Measurements from ENCODE around the gene NCOA1. TPM values are rescaled to one million over a fixed set of nuclear protein-coding genes. Genes with fewer than 3 reads are reported as not detected.

The NCOA1 gene
- total and polyA plus RNA-seq, 2 of the 4 experiments (the other 2 are of a cell fraction) = 6.7 to 11.3 TPM

GRCh38 chr2:24814516-24814915, 323.5 kb downstream of the NCOA1 start:
- TF ChIP-seq CHD1 (IDR thresholded peaks at IDR 0.05; ENCODE audit: low read depth, low read length) = no peak
- no peak for TF ChIP-seq RAD21 (IDR thresholded peaks at IDR 0.05; ENCODE audit: low read length)
- TF ChIP-seq SMC3 (IDR thresholded peaks at IDR 0.05; ENCODE audit: low read depth, low read length) = no peak
- no peak for TF ChIP-seq FOS (IDR thresholded peaks at IDR 0.05; ENCODE audit: low read depth, low read length)
- TF ChIP-seq ELK1 (IDR thresholded peaks at IDR 0.05; ENCODE audit: borderline replicate concordance, low read depth, low read length) = no peak
- TF ChIP-seq MAZ (IDR thresholded peaks at IDR 0.05; ENCODE audit: borderline replicate concordance, low read depth, low read length) = no peak
- no peak for TF ChIP-seq USF2 (IDR thresholded peaks at IDR 0.05; ENCODE audit: low read depth, low read length)
- TF ChIP-seq CTCF (conservative IDR thresholded peaks at IDR 0.05; ENCODE audit: low read depth, low read length) = no peak
- no peak for TF ChIP-seq NFE2L2 (IDR thresholded peaks at IDR 0.05; ENCODE audit: low read depth, low read length)
- no peak for TF ChIP-seq RFX5 (IDR thresholded peaks at IDR 0.05; ENCODE audit: low read depth, low read length)
- TF ChIP-seq CEBPB (IDR thresholded peaks at IDR 0.05; ENCODE audit: low read depth, low read length) = no peak
- TF ChIP-seq POLR2A (IDR thresholded peaks at IDR 0.05; ENCODE audit: low read depth, low read length) = no peak
- no peak for TF ChIP-seq BHLHE40 (IDR thresholded peaks at IDR 0.05; ENCODE audit: low read depth, low read length)
- no TSS peak for BruUV-seq (replicated peaks)

More at GRCh38 chr2:24814516-24814915, 323.5 kb downstream of the NCOA1 start:
- CTCF ChIA-PET = interaction anchor here (0.9 kb wide), 1 partner anchor 16 kb away, joined by 3 read pairs; no protein-coding TSS in a partner anchor
- DNase-seq (no peak), ATAC-seq (ENCODE audit: low read depth) (no peak)
- Histone ChIP-seq H3K27ac (ENCODE audit: insufficient read depth, low read length) (no peak overlapping the region), H2AFZ (replicated peaks; ENCODE audit: low read length, poor library complexity) (no peak overlapping the region), H3K9me1 (ENCODE audit: insufficient read depth, low read length) (peaks cover 14% of the 10 kb centered on the region), H2BK5ac (ENCODE audit: low read depth, low read length, poor library complexity, severe bottlenecking) (no peak overlapping the region), H3K27me3 (ENCODE audit: control insufficient read depth, insufficient read depth, low read length) (no peaks in the 10 kb centered on the region), H2AK9ac (replicated peaks; ENCODE audit: low read depth, low read length, poor library complexity) (no peak overlapping the region), H3K4me2 (ENCODE audit: low read depth, low read length) (no peak overlapping the region), H2BK120ac (ENCODE audit: low read depth, low read length) (no peak overlapping the region), H2BK15ac (ENCODE audit: low read depth, low read length) (no peak overlapping the region), H4K5ac (ENCODE audit: low read depth, low read length) (no peak overlapping the region), H3K18ac (ENCODE audit: low read depth, low read length) (no peak overlapping the region), H2BK20ac (ENCODE audit: low read depth, low read length) (no peak overlapping the region), H3K4me1 (ENCODE audit: control insufficient read depth, insufficient read depth, low read length) (peaks cover 17% of the 10 kb centered on the region), H3K14ac (replicated peaks; ENCODE audit: low read depth, low read length) (no peak overlapping the region), H4K91ac (ENCODE audit: insufficient read depth, low read depth, low read length) (no peak overlapping the region), H3K4ac (ENCODE audit: low read depth, low read length) (no peak overlapping the region), H3K36me3 (ENCODE audit: control insufficient read depth, insufficient read depth, low read length) (peaks cover 12% of the 10 kb centered on the region), H3K56ac (ENCODE audit: extremely low read depth, insufficient read depth, low read length) (no peak overlapping the region), H3K4me3 (ENCODE audit: insufficient read depth, low read depth, low read length) (no peak overlapping the region), H4K8ac (ENCODE audit: low read depth in 2 of 2, low read length in 2 of 2) (peak overlapping the region in 1 of 2 experiments; percentile 30; a peak in 1 of 4 replicates), H2AK5ac (ENCODE audit: low read depth, low read length) (peak overlapping the region; percentile 23; the same call in 1 of the 2 replicates), H3K79me1 (ENCODE audit: low read depth in 1 of 2, low read length in 2 of 2) (peaks cover 39 to 52% of the 10 kb centered on the region in 2 experiments), H3K23ac (ENCODE audit: low read depth, low read length) (no peak overlapping the region), H3K9me3 (ENCODE audit: control insufficient read depth, insufficient read depth, low read length) (no peaks in the 10 kb centered on the region), H3K9ac (ENCODE audit: low read depth, low read length) (no peak overlapping the region), H4K20me1 (ENCODE audit: insufficient read depth, low read length) (peaks cover 10% of the 10 kb centered on the region)
- in situ Hi-C loops (cut with MboI; ENCODE audit: low sequenced_read_pairs) (no loop called here), dilution Hi-C loops (cut with HindIII; ENCODE audit: low sequenced_read_pairs, unreplicated experiment) (no loop called here), intact Hi-C loops (cut with micrococcal nuclease) (no loop called here)
- POLR2A ChIA-PET (ENCODE audit: unreplicated experiment) = no interaction called here
- no CpG with 5 or more reads among the region's 4 CpGs for WGBS, 2 experiments (ENCODE audit: extremely low coverage in 2 of 2, insufficient read length in 1 of 2)

Data from IMR-90 (cell line).